Gastrocnemius medialis (tissue), 4 donors: ENCODE results near the gene MYL5.

ENCODE experiments used
- POLR2A ChIP-seq, 2 donors: fragments of 450-650 bp; IDR thresholded peaks; one replicate each; pipeline ENCODE4 v1.6.1; 2017; ENCODE audit warnings: antibody characterized with exemption in 2 of 2, mild to moderate bottlenecking in 2 of 2, moderate library complexity in 2 of 2
- TF ChIP-seq, protein P1 (sequence below), 5 experiments: fragments of 450-650 bp in 3 of 5; fragments of 200-600 bp in 2 of 5; sonication (generic) in 2 of 5; IDR thresholded peaks in 4 of 5; conservative IDR thresholded peaks in 1 of 5; 1 replicate in 4 of 5; 2 replicates in 1 of 5; pipeline ENCODE4 v1.5.1; 2016 to 2019; ENCODE audit warnings: antibody characterized with exemption in 5 of 5, mild to moderate bottlenecking in 3 of 5, moderate library complexity in 3 of 5

DNA sequence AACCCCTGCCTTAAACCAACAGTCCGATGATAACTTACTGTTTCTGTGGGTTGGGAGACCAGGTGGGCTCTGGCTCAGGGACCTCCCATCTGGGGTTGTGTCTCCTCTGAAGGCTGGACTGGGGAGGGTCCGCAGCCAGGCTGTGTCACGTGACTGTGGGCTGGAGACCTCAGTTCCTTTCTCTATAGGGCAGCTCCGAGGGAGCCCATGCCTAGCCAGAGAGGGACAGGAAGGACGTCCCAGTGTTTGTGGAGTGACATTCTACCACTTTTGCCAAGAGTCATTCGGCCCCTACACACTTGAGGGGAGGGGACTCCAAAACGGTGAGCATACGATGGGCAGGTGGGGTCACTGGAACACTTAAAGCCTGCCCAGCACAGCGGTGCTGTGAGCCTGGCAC lies 35.8 kb downstream of the MYL5 start:
- TF ChIP-seq, protein P1, sequence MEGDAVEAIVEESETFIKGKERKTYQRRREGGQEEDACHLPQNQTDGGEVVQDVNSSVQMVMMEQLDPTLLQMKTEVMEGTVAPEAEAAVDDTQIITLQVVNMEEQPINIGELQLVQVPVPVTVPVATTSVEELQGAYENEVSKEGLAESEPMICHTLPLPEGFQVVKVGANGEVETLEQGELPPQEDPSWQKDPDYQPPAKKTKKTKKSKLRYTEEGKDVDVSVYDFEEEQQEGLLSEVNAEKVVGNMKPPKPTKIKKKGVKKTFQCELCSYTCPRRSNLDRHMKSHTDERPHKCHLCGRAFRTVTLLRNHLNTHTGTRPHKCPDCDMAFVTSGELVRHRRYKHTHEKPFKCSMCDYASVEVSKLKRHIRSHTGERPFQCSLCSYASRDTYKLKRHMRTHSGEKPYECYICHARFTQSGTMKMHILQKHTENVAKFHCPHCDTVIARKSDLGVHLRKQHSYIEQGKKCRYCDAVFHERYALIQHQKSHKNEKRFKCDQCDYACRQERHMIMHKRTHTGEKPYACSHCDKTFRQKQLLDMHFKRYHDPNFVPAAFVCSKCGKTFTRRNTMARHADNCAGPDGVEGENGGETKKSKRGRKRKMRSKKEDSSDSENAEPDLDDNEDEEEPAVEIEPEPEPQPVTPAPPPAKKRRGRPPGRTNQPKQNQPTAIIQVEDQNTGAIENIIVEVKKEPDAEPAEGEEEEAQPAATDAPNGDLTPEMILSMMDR (IDR thresholded peaks at IDR 0.05 in 4 of 5, conservative IDR thresholded peaks at IDR 0.05 in 1 of 5): no peak
- TF ChIP-seq POLR2A (IDR thresholded peaks at IDR 0.05): no peak
